ENCODE data around the gene DCTPP1.

- TF ChIP-seq CTCF (IDR thresholded peaks at IDR 0.05) (no peak), ZFX (IDR thresholded peaks at IDR 0.05; ENCODE audit: borderline replicate concordance) (no peak)
Measured at GRCh38 chr16:30395992-30396585, 33.7 kb downstream of the DCTPP1 start.
